GM12865 (cell line): ENCODE results near the gene SYT1.

Source experiments
- DNase-seq: peaks from one replicate; pipeline ENCODE4 v3.0.0; 2010; ENCODE audit warnings: low read depth
- H3K4me3 ChIP-seq: 2 replicates; pipeline ENCODE4 v1.5.1; 2011; ENCODE audit warnings: mild to moderate bottlenecking, low read depth, low read length, control low read depth
- TF ChIP-seq, protein P1 (sequence below): IDR thresholded peaks from 2 replicates; pipeline ENCODE4 v1.5.1; 2011; ENCODE audit warnings: low read length, control low read depth, low read depth, inconsistent platforms; ENCODE audit not compliant: insufficient read depth; ENCODE audit errors: missing control alignments

SYT1 gene

DNA sequence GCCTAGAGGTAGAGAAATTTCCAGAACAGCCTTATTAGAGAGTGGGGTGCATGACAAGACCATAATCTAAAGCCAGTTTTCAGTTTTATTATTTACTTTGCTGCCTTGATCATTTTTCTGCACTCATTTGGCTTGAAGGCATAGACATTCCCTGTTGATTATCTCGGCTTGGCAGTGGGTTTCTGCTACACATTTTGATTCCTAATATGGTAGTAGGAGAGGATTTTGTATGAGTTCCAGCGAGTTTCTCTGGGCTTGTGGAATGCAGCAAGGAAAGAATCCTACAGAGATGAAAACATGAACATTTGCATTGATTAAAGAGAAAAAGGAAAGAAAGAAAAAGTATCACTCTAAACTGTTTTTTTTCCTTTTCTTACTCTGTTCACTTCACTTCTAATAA, 545.0 kb downstream of the SYT1 start:
- DNase-seq: no peak
- no peak overlapping the region for H3K4me3 ChIP-seq
- TF ChIP-seq, protein P1, sequence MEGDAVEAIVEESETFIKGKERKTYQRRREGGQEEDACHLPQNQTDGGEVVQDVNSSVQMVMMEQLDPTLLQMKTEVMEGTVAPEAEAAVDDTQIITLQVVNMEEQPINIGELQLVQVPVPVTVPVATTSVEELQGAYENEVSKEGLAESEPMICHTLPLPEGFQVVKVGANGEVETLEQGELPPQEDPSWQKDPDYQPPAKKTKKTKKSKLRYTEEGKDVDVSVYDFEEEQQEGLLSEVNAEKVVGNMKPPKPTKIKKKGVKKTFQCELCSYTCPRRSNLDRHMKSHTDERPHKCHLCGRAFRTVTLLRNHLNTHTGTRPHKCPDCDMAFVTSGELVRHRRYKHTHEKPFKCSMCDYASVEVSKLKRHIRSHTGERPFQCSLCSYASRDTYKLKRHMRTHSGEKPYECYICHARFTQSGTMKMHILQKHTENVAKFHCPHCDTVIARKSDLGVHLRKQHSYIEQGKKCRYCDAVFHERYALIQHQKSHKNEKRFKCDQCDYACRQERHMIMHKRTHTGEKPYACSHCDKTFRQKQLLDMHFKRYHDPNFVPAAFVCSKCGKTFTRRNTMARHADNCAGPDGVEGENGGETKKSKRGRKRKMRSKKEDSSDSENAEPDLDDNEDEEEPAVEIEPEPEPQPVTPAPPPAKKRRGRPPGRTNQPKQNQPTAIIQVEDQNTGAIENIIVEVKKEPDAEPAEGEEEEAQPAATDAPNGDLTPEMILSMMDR: no peak

DNA sequence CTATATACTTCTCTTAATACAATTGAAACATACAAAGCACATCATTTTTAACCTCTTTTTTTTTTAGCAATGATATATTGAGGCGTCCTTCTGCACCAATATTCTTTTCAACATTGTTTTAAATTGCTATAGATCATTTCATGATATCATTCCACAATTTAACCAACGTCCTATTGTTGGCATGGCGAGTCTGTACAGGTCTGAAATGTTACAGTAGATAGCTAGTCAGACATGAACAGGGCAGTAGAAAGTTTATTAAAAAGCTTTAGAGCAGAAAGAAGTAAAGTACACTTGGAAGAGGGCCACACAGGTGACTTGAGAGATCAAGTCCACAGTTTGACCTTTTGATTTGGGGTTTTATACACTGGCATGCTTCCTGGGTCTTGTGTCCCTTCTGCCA, 547.2 kb downstream of the SYT1 start:
- DNase-seq: no peak
- TF ChIP-seq, protein P1: no peak
- no peak overlapping the region for H3K4me3 ChIP-seq

DNA sequence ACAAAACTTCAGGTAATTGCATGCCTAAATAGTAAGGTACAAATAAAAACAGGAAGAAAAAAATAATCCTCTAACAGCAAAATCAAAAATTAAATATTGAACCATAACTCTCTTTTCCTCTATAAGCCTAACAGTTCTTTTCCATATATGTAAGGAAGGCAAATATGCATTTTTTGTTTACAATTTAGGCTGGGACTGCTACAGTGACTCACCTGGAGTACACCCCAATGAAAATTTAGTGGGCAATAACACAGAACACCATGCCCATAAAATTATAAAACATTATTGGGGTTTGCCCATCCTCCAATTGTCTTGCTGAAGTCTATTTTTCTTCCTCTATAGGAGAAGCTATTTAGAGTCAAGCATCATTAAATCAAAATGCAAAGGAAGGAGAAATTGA, 549.2 kb downstream of the SYT1 start:
- TF ChIP-seq, protein P1: no peak
- no peak for DNase-seq
- no peak overlapping the region for H3K4me3 ChIP-seq

DNA sequence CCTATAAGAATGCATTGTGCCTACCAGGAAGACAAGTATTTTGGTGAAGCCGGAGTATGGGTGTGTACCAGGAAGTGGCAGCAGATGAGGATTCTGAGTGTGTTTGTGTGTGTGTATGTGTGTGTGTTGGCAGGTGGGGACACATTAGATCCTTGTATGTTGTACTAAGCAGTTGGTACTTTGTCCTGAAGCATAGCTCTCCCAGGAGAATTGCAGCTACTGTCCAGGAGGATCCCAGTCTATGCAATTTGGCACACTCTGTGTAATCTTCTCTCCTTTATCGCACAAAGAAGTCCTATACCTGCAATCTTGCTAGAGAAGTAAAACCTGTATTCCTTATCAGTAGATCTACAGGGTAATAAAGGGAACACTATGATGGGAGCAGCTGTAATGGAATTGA, 549.7 kb downstream of the SYT1 start:
- no peak overlapping the region for H3K4me3 ChIP-seq
- TF ChIP-seq, protein P1: no peak
- DNase-seq: no peak

DNA sequence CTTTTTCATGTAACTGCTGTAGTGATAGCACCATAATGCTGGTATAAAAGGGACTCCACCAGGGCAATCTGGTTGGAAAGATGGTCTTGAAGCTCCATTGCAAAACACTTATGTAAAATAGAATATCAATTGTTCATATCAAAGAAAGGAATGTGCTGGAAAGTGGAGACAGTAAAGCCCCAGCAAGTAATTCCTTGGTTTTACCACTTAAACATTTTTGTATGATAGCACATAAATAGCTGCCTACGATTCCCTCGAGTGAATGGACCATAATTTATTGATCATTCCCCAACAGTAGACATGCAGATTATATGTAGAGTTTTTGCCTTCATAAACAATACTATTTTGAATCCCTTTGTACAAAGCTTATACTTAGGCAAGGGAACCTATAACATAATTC, 550.7 kb downstream of the SYT1 start:
- TF ChIP-seq, protein P1: no peak
- no peak for DNase-seq

DNA sequence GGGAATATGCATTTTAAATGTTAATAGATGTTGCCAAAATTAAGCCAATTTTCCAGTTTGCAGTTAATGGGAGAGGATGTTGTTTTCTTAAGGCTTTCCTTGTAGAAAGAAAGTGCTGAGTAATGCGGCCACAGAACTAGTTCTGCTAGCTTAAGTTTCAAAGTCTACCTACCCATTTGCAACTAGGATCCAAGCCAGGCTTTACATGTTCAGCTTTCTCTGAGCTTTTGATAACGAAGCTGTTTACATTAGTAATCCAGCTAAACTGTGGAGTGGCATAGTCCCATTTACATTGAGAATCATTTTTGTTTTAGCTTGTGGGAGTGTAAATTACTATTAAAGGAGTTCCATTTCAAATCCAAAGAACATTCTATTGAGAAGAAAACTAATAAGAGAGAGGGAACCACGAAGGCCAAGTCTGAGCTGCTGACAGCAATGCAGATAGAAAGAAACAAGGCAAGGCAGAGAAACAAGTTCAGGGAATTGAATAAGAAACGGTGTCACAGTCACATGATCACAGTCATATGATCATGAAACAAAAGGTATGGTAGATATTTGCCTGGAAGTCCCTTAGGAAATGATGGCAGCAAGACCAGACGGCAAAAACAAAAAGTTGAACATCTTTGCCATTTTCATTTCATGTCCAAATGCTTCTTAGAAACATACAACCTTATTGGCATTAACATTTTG, 551.3 kb downstream of the SYT1 start:
- TF ChIP-seq, protein P1: no peak
- H3K4me3 ChIP-seq: no peak overlapping the region
- no peak for DNase-seq

More for the DNA sequence above, 550.7 kb downstream of the SYT1 start:
- no peak overlapping the region for H3K4me3 ChIP-seq

DNA sequence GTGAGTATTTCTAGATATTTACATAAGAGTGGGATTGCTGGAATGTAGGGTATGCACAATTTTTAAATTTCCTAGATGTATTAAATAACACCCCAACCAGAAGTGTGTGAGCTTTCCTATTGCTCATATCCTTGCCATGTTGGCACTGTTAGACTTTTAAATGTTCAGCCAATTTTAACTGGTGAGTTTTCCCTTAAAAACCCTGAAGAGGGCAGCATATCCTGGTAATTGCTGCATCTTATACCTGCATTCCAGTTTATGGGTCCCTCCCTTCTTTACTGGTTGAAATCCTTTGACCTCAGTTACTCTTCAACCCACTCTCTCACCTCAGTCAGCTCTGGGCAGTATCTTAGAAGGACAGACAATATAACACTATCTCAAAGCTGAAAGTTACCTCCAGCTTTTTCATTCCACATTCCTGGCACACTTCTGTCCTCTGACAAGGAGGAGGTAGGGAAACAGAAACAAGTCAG, 555.6 kb downstream of the SYT1 start:
- TF ChIP-seq, protein P1: peak; percentile 3
- H3K4me3 ChIP-seq: no peak overlapping the region
- DNase-seq: peak; percentile 18
